GM21381 (cell line): ENCODE results near the gene CAB39.

Experiments used
- ATAC-seq: cut with Tn5 transposase; IDR thresholded peaks from one replicate; pipeline ENCODE4 v1.9.1; 2021; ENCODE audit warnings: mild to moderate bottlenecking, moderate library complexity; ENCODE audit not compliant: unreplicated experiment

Gene CAB39

GRCh38 chr2:230849633-230850357 lies 137.2 kb downstream of the CAB39 start:
- no peak for ATAC-seq

- no peak for ATAC-seq
These were observed 137.7 kb downstream of the CAB39 start for GRCh38 chr2:230850358-230850658.

- ATAC-seq = no peak
These were observed 139.5 kb downstream of the CAB39 start for GRCh38 chr2:230852113-230852512.

- ATAC-seq = no peak
These were observed 149.1 kb downstream of the CAB39 start for GRCh38 chr2:230861552-230862255.

DNA sequence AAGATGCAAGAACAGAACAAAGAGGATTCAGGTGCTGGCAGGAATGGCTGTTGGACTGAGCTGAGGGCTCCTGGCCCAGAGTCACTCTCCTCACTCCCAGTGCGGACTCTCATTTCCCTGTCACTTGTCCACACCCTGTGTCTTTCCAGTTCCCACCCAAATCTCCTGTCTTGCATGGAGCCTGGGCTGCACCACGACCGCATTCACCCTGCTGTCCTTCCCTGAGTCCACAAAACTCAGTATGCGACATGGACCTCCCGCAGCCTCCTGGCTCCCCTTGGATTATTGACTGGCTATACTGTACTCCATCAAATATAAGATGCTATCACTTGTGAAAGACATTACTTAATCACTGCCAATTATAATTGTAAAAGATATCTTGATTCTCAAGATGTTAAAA lies 149.7 kb downstream of the CAB39 start:
- no peak for ATAC-seq

DNA sequence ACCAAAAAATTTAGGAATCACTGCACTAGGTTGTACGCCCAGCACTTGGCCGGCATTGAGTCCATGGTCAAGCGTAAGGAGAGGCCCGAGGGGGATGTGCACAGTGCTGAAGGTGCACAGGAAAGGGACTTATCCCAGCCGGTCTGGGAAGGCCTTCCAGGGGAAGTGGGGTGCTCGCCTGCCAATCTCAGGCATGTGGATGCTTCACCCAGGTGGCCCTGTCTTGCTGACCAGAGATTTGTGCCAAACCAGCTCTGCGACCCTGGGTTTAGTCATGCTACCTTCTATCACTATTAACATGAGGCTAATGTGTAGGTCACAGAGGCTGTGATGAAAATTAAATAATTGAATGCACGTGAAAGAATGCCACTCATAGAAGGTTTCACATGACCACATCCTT lies 150.4 kb downstream of the CAB39 start:
- no peak for ATAC-seq

GRCh38 chr2:230863442-230864121 lies 150.9 kb downstream of the CAB39 start:
- no peak for ATAC-seq

- no peak for ATAC-seq
These were observed 151.5 kb downstream of the CAB39 start for GRCh38 chr2:230864122-230864604.

DNA sequence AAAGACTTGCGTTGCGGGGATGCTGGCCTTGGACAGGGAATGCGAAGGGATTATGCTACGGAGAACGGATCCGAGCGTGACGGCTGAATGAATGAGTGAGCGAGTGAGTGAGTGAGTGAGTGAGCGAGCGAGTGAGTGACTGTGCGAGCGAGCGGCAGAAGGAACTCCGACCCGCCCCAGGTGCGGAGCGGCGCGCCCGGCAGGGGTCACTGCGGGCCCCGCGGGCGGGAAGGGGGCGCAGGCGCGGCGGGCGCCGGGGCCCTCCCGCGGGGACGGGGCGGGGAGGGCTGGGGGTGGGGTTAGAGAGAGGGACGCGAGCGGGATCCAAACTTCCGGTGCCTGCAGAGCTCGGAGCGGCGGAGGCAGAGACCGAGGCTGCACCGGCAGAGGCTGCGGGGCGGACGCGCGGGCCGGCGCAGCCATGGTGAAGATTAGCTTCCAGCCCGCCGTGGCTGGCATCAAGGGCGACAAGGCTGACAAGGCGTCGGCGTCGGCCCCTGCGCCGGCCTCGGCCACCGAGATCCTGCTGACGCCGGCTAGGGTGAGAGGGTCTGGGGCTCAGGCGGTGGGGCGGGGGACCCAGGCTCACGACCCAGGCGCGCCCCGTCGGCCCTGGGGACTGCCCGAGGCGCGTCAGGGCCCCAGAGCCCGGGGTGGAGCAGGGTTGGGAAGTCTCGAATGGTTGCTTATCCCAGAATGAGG lies 152.1 kb downstream of the CAB39 start, which contains the start of gene ITM2C:
ITM2C (plus strand) TSS at position 338 of the 702 bp plus-strand sequence; CDS start at position 422, 84 bp downstream.
- peak; percentile 68 for ATAC-seq

DNA sequence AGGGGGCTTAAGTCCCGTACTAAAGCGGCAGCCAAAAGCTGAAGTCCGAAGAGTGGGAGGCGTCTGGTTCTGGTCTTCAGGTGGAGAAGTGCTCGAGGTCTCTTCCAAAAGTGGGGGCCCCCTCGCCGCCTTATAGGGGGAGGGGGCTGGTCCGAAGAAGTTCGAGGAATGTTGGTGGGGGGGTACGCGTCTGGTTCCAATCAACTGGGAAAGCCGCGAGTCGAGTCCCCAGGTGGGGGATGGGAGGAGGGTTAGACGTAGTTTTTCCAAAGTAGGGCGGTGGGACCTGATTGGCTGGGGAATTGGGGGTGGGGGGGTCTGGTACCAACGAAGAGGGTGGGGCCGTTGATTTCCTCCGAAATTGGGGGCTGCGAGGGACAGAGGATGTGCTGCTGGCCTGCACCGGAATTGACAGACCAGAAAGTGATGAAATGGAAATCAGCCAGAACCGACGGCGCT lies 152.7 kb downstream of the CAB39 start:
- no peak for ATAC-seq

DNA sequence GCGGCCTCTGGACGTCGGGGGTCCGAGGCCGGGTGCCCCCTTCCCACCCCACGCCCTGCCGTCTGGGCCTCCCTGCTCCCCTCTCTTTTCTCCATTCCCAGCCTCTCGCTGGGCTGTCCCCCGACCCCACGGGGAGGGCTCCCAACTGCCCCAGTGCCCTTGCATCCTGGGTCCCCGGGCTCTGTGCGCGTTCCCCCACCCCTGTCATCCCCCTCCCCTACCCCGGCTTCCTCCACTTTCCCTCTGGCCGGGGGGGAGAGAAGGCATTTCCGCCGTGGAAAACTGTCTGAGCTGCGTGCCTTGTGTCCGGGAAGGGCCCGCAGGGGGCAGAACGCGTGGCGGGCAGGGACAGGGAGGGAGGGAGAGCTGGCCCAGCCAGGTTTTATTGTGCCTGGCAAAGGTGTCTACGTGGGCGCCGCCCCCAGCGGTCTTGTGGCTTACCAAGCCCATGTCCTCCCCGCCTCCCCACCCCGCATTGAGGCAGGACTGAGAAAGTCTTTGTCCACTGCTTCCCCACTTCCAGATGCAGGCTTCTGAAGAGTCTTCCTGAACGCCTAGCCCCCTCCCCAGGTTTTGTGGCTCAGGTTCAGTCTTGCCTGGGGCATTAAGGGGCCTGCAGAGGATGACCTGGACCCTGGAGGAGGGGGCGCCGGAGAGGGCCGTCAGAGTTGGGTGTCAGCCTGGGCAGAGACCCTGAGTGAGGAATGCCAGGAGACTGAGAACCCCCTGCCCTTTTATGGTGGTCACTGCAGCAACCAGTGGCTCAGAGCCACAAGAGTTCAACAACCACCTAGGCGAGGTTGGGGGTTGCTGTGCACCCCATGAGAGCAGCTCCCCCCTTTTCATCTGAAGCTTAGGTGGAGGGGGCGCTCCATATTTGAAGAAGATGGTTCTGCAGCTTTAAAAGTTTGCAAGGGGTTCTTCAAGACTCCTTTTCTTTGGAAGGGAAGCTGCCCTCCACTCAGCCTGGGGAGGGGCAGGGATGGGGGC lies 153.4 kb downstream of the CAB39 start:
- no peak for ATAC-seq

- no peak for ATAC-seq
These were observed 154.3 kb downstream of the CAB39 start for GRCh38 chr2:230866756-230867523.

GRCh38 chr2:230868161-230868946 lies 155.7 kb downstream of the CAB39 start:
- no peak for ATAC-seq

- no peak for ATAC-seq
These were observed 156.6 kb downstream of the CAB39 start for GRCh38 chr2:230868947-230869913.

- no peak for ATAC-seq
These were observed 157.4 kb downstream of the CAB39 start for GRCh38 chr2:230869914-230870543.
